Adipocyte (in vitro differentiated cells): ENCODE measurements around the gene THAP4.
"Not testable (repeated sequence)": the region's sequence is repeated elsewhere in the genome, so short reads cannot be mapped to it uniquely, and the experiment has no call there.

Source experiments
- DNase-seq: peaks from one replicate; pipeline ENCODE4 v3.0.0-alpha.2; 2015; ENCODE audit warnings: low read depth
- H3K27me3 ChIP-seq: replicated peaks from 2 replicates; pipeline ENCODE4 v1.7.0; 2013; ENCODE audit warnings: mild to moderate bottlenecking, low read length, moderate library complexity; ENCODE audit not compliant: control insufficient read depth, insufficient read depth
- H3K36me3 ChIP-seq: 2 replicates; pipeline ENCODE4 v1.7.0; 2013; ENCODE audit warnings: low read length, mild to moderate bottlenecking, moderate library complexity; ENCODE audit not compliant: control insufficient read depth, insufficient read depth, severe bottlenecking
- H3K4me1 ChIP-seq: 2 replicates; pipeline ENCODE4 v1.7.0; 2013; ENCODE audit warnings: mild to moderate bottlenecking, low read length, moderate library complexity; ENCODE audit not compliant: control insufficient read depth, insufficient read depth
- H3K4me3 ChIP-seq: 2 replicates; pipeline ENCODE4 v1.7.0; 2013; ENCODE audit warnings: mild to moderate bottlenecking, low read length, moderate library complexity
- H3K9ac ChIP-seq: 2 replicates; pipeline ENCODE4 v1.7.0; 2013; ENCODE audit warnings: mild to moderate bottlenecking, low read length, moderate library complexity
- H3K9me3 ChIP-seq: 2 replicates; pipeline ENCODE4 v1.7.0; 2013; ENCODE audit warnings: mild to moderate bottlenecking, low read length, moderate library complexity; ENCODE audit not compliant: control insufficient read depth

THAP4 gene

GRCh38 chr2:241592126-241592845 lies 44.7 kb downstream of the THAP4 start:
- Histone ChIP-seq H3K27me3 (no peaks in the 10 kb centered on the region), H3K9me3 (peaks cover 9% of the 10 kb centered on the region), H3K9ac (no peak overlapping the region), H3K36me3 (peaks cover 54% of the 10 kb centered on the region), H3K4me3 (no peak overlapping the region), H3K4me1 (no peaks in the 10 kb centered on the region)
- no peak for DNase-seq

GRCh38 chr2:241590496-241591455 lies 46.2 kb downstream of the THAP4 start:
- not testable (repeated sequence) for H3K9ac ChIP-seq, H3K4me3 ChIP-seq, DNase-seq, H3K27me3 ChIP-seq, H3K4me1 ChIP-seq
- Histone ChIP-seq H3K36me3 (peaks cover 63% of the 10 kb centered on the region), H3K9me3 (peaks cover 21% of the 10 kb centered on the region)

- not testable (repeated sequence) for H3K4me3 ChIP-seq, H3K4me1 ChIP-seq, H3K27me3 ChIP-seq, DNase-seq, H3K9ac ChIP-seq
- peaks cover 63% of the 10 kb centered on the region for H3K36me3 ChIP-seq
- peaks cover 29% of the 10 kb centered on the region for H3K9me3 ChIP-seq
These were observed 47.1 kb downstream of the THAP4 start for GRCh38 chr2:241589863-241590262.

GRCh38 chr2:241586564-241587264 lies 50.2 kb downstream of the THAP4 start:
- H3K36me3 ChIP-seq: peaks cover 69% of the 10 kb centered on the region
- peak overlapping the region; percentile 56 for H3K4me3 ChIP-seq
- DNase-seq: no peak
- peaks cover 35% of the 10 kb centered on the region for H3K9me3 ChIP-seq
- no peaks in the 10 kb centered on the region for H3K4me1 ChIP-seq
- no peaks in the 10 kb centered on the region for H3K27me3 ChIP-seq
- H3K9ac ChIP-seq: no peak overlapping the region

DNA sequence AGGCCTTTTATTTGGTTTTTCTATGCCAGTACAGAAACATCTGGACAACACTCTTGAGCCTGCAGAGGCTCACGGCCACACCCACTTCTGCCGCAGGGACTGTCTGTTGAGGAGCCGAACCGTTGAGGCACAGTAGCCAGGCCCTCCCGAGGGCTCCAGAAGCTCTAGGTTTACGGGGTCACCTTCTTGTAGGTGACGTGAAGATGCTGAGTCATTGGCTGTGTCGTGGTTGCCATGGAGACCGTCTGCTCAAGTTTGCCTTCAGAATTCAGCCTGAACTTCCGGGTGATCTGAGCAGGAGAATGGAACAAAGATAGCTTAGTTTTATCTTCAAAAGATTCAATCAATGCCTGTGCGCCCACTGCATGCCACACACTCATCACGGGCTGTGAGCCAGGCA lies 52.5 kb downstream of the THAP4 start:
- no peaks in the 10 kb centered on the region for H3K4me1 ChIP-seq
- DNase-seq: no peak
- no peaks in the 10 kb centered on the region for H3K27me3 ChIP-seq
- peaks cover 35% of the 10 kb centered on the region for H3K9me3 ChIP-seq
- peaks cover 69% of the 10 kb centered on the region for H3K36me3 ChIP-seq
- no peak overlapping the region for H3K4me3 ChIP-seq
- no peak overlapping the region for H3K9ac ChIP-seq

GRCh38 chr2:241582806-241583205 lies 54.2 kb downstream of the THAP4 start:
- Histone ChIP-seq H3K9me3 (peaks cover 31% of the 10 kb centered on the region), H3K4me3 (no peak overlapping the region), H3K4me1 (no peaks in the 10 kb centered on the region), H3K36me3 (peaks cover 56% of the 10 kb centered on the region), H3K27me3 (no peaks in the 10 kb centered on the region), H3K9ac (no peak overlapping the region)
- no peak for DNase-seq

- Histone ChIP-seq H3K27me3 (no peaks in the 10 kb centered on the region), H3K9ac (no peak overlapping the region), H3K36me3 (peaks cover 54% of the 10 kb centered on the region), H3K4me3 (no peak overlapping the region), H3K4me1 (no peaks in the 10 kb centered on the region), H3K9me3 (peaks cover 27% of the 10 kb centered on the region)
- no peak for DNase-seq
These were observed 54.6 kb downstream of the THAP4 start for GRCh38 chr2:241582328-241582727.

DNA sequence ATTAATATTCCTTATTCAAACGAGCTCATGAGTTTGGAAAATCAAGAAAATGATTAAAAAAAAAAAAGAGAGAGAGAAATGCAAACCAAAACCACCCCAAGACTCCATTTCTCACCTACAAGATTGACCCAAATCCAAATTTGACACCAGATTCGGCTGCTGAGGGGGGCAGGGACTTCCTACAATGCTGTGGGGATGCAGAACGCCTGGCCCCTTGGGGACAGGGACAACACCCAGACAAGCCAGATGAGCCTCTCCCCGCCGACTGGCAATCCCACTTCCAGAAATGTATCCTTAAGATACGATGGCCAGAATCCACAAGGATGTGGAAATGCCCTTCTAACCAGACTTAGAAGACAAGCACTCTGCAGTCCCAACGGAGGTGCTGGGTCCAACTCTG lies 57.7 kb downstream of the THAP4 start:
- Histone ChIP-seq H3K4me3 (no peak overlapping the region), H3K9me3 (peaks cover 2% of the 10 kb centered on the region), H3K27me3 (no peaks in the 10 kb centered on the region), H3K36me3 (peaks cover 29% of the 10 kb centered on the region), H3K4me1 (no peaks in the 10 kb centered on the region), H3K9ac (no peak overlapping the region)
- DNase-seq: no peak

DNA sequence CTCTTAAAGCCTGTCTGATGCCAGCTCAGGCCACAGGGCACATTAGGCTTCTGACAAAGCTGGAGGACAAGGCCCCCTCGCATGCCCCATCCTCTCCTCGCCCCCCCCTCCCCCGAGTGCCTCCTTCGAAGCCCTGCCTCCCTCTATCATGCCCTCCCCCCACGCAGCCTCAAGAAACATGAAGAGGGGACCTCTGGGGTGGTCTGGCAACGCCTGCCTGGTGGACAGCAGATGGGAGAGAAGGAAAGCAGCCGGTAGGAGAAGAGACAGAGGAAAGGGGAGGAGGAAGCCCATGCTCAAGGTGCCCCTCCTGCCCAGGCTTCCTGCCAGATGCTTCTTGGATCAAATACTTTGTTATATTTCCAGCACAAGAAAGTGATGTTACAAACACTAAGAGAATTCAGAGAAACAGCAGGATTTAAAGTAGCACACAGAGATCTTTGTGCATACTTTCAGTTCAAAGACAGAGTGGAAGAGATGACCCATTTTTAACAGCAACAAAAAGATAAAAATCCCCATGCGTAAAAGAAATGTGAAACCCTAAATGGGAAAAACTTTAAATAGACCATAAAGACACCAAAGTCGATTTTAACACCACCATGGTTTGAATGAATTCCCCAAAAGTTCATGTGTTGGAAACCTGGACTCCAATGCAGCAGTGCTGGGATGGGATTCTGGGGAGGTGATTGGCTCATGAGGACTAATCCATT lies 59.4 kb downstream of the THAP4 start:
- Histone ChIP-seq H3K9me3 (no peaks in the 10 kb centered on the region), H3K27me3 (no peaks in the 10 kb centered on the region), H3K9ac (no peak overlapping the region), H3K36me3 (peaks cover 26% of the 10 kb centered on the region), H3K4me1 (no peaks in the 10 kb centered on the region), H3K4me3 (no peak overlapping the region)
- DNase-seq: peak; percentile 19

DNA sequence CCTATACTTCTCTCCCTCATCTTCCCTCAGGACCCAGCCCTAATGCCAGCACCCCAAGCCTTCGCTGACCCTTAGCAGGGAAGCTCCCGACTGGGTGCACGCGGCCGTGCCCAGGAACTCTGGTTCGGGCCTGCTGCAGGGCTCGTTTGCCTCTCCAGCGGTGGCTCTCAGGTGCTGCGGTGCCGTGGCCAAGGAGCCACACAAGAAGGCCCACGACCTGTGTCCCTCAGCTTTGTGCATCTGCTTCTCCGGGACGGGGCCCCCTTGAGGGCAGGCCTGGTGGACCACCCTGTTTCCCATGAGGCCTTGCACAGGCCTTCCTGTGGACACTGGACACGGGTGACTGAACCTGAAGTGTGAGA lies 60.7 kb downstream of the THAP4 start:
- no peak for DNase-seq
- H3K4me1 ChIP-seq: no peaks in the 10 kb centered on the region
- no peak overlapping the region for H3K4me3 ChIP-seq
- H3K9ac ChIP-seq: no peak overlapping the region
- no peaks in the 10 kb centered on the region for H3K27me3 ChIP-seq
- no peaks in the 10 kb centered on the region for H3K9me3 ChIP-seq
- H3K36me3 ChIP-seq: peaks cover 28% of the 10 kb centered on the region
